PC-3 (cell line): Measurements from ENCODE around the gene SIRT2. TPM values are rescaled to one million over a fixed set of nuclear protein-coding genes. Genes with fewer than 3 reads are reported as not detected.

Source experiments
- ATAC-seq: fragments of 200-7000 bp; cut with Tn5 transposase; 2 replicates; pipeline ENCODE4 v1.9.1; 2020; ENCODE audit warnings: mild to moderate bottlenecking, moderate library complexity
- BruUV-seq: library from RNA; stranded (reverse); fragments of 400-500 nt; replicated peaks from 2 replicates; lab custom pipeline; 2021; lab: Mats Ljungman, UMichigan
- CTCF ChIA-PET: fragments of 300-600 bp; sonication (Branson Sonifier 250); formaldehyde crosslinking; loops from one replicate; lab custom pipeline; 2022; ENCODE audit warnings: antibody characterized with exemption; lab: Charles Lee
- POLR2A ChIA-PET: fragments of 300-600 bp; sonication (Branson Sonifier 250); formaldehyde crosslinking; loops from one replicate; lab custom pipeline; 2022; ENCODE audit warnings: antibody characterized with exemption; ENCODE audit not compliant: unreplicated experiment; lab: Charles Lee
- DNase-seq: peaks from one replicate; pipeline ENCODE4 v3.0.0-alpha.2; 2015
- H2AFZ ChIP-seq: fragments of 300-600 bp; sonication (generic); 2 replicates; pipeline ENCODE4 v1.6.0; 2016; ENCODE audit warnings: antibody characterized with exemption, low read length
- H3F3A ChIP-seq: fragments of 300-600 bp; sonication (generic); one replicate; pipeline ENCODE4 v1.6.0; 2017; ENCODE audit warnings: antibody characterized with exemption, low read length, control low read depth, mild to moderate bottlenecking; ENCODE audit not compliant: unreplicated experiment
- H3K27ac ChIP-seq: fragments of 300-600 bp; sonication (generic); 2 replicates; pipeline ENCODE4 v1.5.1; 2016; ENCODE audit warnings: mild to moderate bottlenecking, low read length
- H3K27me3 ChIP-seq: fragments of 300-600 bp; sonication (generic); 2 replicates; pipeline ENCODE4 v1.6.1; 2016; ENCODE audit warnings: low read length, mixed read lengths
- H3K36me3 ChIP-seq: fragments of 300-600 bp; sonication (generic); 2 replicates; pipeline ENCODE4 v1.6.1; 2016; ENCODE audit warnings: low read depth, mixed run types, low read length, mixed read lengths
- H3K4me1 ChIP-seq: fragments of 300-600 bp; sonication (generic); 2 replicates; pipeline ENCODE4 v1.5.1; 2016; ENCODE audit warnings: low read length; ENCODE audit not compliant: insufficient read depth
- H3K4me2 ChIP-seq: fragments of 300-600 bp; sonication (generic); 2 replicates; pipeline ENCODE4 v1.6.0; 2016; ENCODE audit warnings: low read length
- H3K4me3 ChIP-seq: fragments of 300-600 bp; sonication (generic); 2 replicates; pipeline ENCODE4 v1.5.1; 2016; ENCODE audit warnings: mild to moderate bottlenecking, low read length, mixed read lengths
- H3K79me2 ChIP-seq: fragments of 300-600 bp; sonication (generic); 2 replicates; pipeline ENCODE4 v1.6.1; 2017; ENCODE audit warnings: low read length, mixed read lengths
- H3K9ac ChIP-seq: fragments of 300-600 bp; sonication (generic); 2 replicates; pipeline ENCODE4 v1.6.0; 2016; ENCODE audit warnings: mild to moderate bottlenecking, low read length
- H3K9me2 ChIP-seq: fragments of 300-600 bp; sonication (generic); replicated peaks from 2 replicates; pipeline ENCODE4 v1.6.1; 2016; ENCODE audit warnings: mixed run types, low read length, mixed read lengths
- H3K9me3 ChIP-seq: fragments of 300-600 bp; sonication (generic); 2 replicates; pipeline ENCODE4 v1.6.1; 2016; ENCODE audit warnings: low read length, mixed read lengths
- H4K20me1 ChIP-seq: fragments of 300-600 bp; sonication (generic); 2 replicates; pipeline ENCODE4 v1.6.1; 2016; ENCODE audit warnings: low read length, mixed read lengths
- EZH2 ChIP-seq: fragments of 300-600 bp; sonication (generic); IDR thresholded peaks from one replicate; pipeline ENCODE4 v1.6.1; 2017; ENCODE audit warnings: antibody characterized with exemption, mild to moderate bottlenecking, low read length; ENCODE audit not compliant: unreplicated experiment
- EZH2phosphoT487 ChIP-seq: fragments of 300-600 bp; sonication (generic); IDR thresholded peaks from 2 replicates; pipeline ENCODE4 v1.6.1; 2018; ENCODE audit warnings: mild to moderate bottlenecking, antibody characterized with exemption, low read length, borderline replicate concordance
- intact Hi-C: fragments of 100-400 bp; cut with micrococcal nuclease; formaldehyde crosslinking; loops from 2 replicates; pipeline ENCODE4 v1.9.0; 2023
- total RNA-seq: library from RNA; depleted of rRNA; stranded (reverse); fragments of >200 nt; gene quantifications from 2 replicates; pipeline ENCODE4 v1.2.3, GENCODE V29; 2014
- TF ChIP-seq, protein P1 (sequence below): fragments of 300-600 bp; sonication (generic); conservative IDR thresholded peaks from 2 replicates; pipeline ENCODE4 v1.5.1; 2017; ENCODE audit warnings: antibody characterized with exemption, low read depth, mild to moderate bottlenecking, low read length

The SIRT2 gene
- total RNA-seq, 1 experiment from 2014 or later, result 37.9 TPM

DNA sequence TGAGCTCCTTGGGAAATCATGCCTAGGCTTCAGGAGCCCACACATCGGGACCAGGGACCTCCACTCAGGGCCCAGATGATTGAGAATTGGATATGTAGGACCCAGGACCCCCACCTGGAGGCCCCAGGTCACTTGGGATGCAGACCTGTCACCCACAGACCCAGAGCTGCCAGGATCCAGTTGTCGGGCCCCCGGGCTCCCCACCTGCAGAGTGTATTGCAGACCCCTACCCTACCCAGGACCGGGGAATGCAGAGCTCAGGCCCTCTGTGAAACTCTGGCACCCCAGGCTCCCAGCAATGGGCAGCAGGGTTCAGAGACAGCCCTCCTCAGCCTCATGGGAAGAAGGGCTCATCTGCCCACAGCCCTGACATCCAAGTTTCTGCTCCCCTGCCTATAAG, 6.2 kb upstream of the SIRT2 start:
- no peaks in the 10 kb centered on the region for H3K9me2 ChIP-seq
- ATAC-seq, result no peak
- POLR2A ChIA-PET, result no interaction called here

DNA sequence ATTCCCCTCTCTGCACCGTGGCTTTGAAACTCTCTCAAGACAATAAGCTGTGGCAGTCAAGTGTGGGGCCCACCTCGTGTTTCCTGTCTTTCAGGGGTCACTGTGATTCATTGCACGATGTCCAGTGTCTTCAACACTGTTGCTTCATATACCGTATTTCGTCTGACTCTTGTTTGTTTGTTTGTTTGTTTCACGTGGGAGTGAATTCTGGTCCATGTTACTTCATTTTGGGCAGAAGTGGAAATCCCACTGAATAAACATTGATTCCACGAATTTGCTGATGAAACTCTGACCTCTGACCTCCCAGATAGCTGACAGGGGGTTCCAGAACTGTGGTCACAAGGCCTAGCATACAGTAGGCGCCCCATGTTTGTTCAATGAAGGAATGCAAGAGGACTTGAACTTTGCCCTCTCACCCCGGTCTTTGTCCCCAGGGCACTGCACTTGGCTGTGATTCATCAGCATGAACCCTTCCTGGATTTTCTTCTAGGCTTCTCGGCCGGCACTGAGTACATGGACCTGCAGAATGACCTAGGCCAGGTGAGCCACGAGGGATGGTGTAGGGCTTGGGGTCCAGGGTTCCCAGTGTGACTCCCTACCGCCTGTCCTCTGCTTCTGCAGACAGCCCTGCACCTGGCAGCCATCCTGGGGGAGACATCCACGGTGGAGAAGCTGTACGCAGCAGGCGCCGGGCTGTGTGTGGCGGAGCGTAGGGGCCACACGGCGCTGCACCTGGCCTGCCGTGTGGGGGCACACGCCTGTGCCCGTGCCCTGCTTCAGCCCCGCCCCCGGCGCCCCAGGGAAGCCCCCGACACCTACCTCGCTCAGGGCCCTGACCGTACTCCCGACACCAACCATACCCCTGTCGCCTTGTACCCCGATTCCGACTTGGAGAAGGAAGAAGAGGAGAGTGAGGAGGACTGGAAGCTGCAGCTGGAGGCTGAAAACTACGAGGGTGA, 5.4 kb upstream of the SIRT2 start:
- H3K4me2 ChIP-seq, result no peak overlapping the region
- H3K9me3 ChIP-seq, result no peaks in the 10 kb centered on the region
- no peak overlapping the region for H3K9ac ChIP-seq
- no peaks in the 10 kb centered on the region for H3K4me1 ChIP-seq
- H3K27ac ChIP-seq, result no peak overlapping the region
- H3K4me3 ChIP-seq, result no peak overlapping the region
- H3K79me2 ChIP-seq, result peaks cover 18% of the 10 kb centered on the region
- ChIA-PET CTCF (no interaction called here), POLR2A (no interaction called here)
- no peaks in the 10 kb centered on the region for H3K36me3 ChIP-seq
- DNase-seq (no peak), ATAC-seq (no peak)
- H3K9me2 ChIP-seq, result no peaks in the 10 kb centered on the region
- no peaks in the 10 kb centered on the region for H3K27me3 ChIP-seq
- no TSS peak for BruUV-seq
- H2AFZ ChIP-seq, result no peak overlapping the region
- H3F3A ChIP-seq, result no peaks in the 10 kb centered on the region
- intact Hi-C loops, result no loop called here
- TF ChIP-seq EZH2phosphoT487 (no peak), EZH2 (no peak)
- TF ChIP-seq, protein P1, sequence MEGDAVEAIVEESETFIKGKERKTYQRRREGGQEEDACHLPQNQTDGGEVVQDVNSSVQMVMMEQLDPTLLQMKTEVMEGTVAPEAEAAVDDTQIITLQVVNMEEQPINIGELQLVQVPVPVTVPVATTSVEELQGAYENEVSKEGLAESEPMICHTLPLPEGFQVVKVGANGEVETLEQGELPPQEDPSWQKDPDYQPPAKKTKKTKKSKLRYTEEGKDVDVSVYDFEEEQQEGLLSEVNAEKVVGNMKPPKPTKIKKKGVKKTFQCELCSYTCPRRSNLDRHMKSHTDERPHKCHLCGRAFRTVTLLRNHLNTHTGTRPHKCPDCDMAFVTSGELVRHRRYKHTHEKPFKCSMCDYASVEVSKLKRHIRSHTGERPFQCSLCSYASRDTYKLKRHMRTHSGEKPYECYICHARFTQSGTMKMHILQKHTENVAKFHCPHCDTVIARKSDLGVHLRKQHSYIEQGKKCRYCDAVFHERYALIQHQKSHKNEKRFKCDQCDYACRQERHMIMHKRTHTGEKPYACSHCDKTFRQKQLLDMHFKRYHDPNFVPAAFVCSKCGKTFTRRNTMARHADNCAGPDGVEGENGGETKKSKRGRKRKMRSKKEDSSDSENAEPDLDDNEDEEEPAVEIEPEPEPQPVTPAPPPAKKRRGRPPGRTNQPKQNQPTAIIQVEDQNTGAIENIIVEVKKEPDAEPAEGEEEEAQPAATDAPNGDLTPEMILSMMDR, result no peak
- H4K20me1 ChIP-seq, result no peaks in the 10 kb centered on the region

More for the DNA sequence above, 6.2 kb upstream of the SIRT2 start:
- no peak overlapping the region for H3K27ac ChIP-seq
- no peaks in the 10 kb centered on the region for H4K20me1 ChIP-seq
- no peaks in the 10 kb centered on the region for H3K36me3 ChIP-seq
- no peak overlapping the region for H3K4me2 ChIP-seq
- CTCF ChIA-PET, result interaction anchor here (0.6 kb wide), 1 partner anchor 217 kb away, joined by 7 read pairs; no protein-coding TSS in a partner anchor
- no peak overlapping the region for H3K4me3 ChIP-seq
- no peaks in the 10 kb centered on the region for H3K27me3 ChIP-seq
- no peaks in the 10 kb centered on the region for H3K4me1 ChIP-seq
- BruUV-seq, result no TSS peak
- intact Hi-C loops, result no loop called here
- H2AFZ ChIP-seq, result no peak overlapping the region
- no peak for TF ChIP-seq EZH2phosphoT487
- no peak for TF ChIP-seq EZH2
- TF ChIP-seq, protein P1, result no peak
- no peak for DNase-seq
- no peak overlapping the region for H3K9ac ChIP-seq
- H3K9me3 ChIP-seq, result no peaks in the 10 kb centered on the region
- no peaks in the 10 kb centered on the region for H3F3A ChIP-seq
- peaks cover 12% of the 10 kb centered on the region for H3K79me2 ChIP-seq

DNA sequence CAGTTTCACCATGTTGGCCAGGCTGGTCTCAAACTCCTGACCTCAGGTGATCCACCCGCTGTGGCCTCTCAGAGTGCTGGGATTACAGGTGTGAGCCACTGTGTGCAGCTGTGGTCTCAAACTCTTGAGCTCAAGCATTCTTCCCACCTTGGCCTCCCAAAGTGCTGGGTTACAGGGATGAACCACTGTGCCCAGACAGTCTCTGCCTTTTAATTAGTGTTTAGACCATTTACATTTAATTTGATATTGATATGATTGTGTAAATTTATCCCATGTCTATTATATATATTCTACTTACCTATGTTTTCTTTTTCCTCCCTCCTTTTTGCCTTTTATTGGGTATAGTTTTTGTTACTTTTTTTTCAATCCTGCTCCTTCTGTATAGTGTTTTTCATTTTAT, 2.3 kb upstream of the SIRT2 start:
- H2AFZ ChIP-seq, result no peak overlapping the region
- intact Hi-C loops, result no loop called here
- H3K4me2 ChIP-seq, result no peak overlapping the region
- 0 out of 2 replicates have a peak, but pooled peaks cover 3% of the 10 kb centered on the region for H3K4me1 ChIP-seq
- H3K9me2 ChIP-seq, result no peaks in the 10 kb centered on the region
- H3F3A ChIP-seq, result no peaks in the 10 kb centered on the region
- ChIA-PET POLR2A (no interaction called here), CTCF (no interaction called here)
- H4K20me1 ChIP-seq, result no peaks in the 10 kb centered on the region
- no peaks in the 10 kb centered on the region for H3K36me3 ChIP-seq
- no TSS peak for BruUV-seq
- H3K27ac ChIP-seq, result no peak overlapping the region
- no peak overlapping the region for H3K4me3 ChIP-seq
- no peak for ATAC-seq
- no peaks in the 10 kb centered on the region for H3K9me3 ChIP-seq
- H3K27me3 ChIP-seq, result no peaks in the 10 kb centered on the region
- peaks cover 29% of the 10 kb centered on the region for H3K79me2 ChIP-seq
- TF ChIP-seq EZH2phosphoT487, result no peak
- TF ChIP-seq EZH2, result no peak
- TF ChIP-seq, protein P1, result no peak
- H3K9ac ChIP-seq, result no peak overlapping the region
- no peak for DNase-seq
